Liver (tissue), 9 donors: Measurements from ENCODE around the gene TMEM255A. TPM values are rescaled to one million over a fixed set of nuclear protein-coding genes. Genes with fewer than 3 reads are reported as not detected.

Source experiments
- DNase-seq: peaks from one replicate; pipeline ENCODE4 v3.0.0-alpha.2; 2017; ENCODE audit warnings: low spot score
- H3K27ac ChIP-seq, 2 donors: one replicate each; pipeline ENCODE4 v1.7.0; 2013; ENCODE audit warnings: inconsistent platforms in 2 of 2, low read length in 2 of 2, control low read depth in 1 of 2, low read depth in 1 of 2, mild to moderate bottlenecking in 1 of 2
- H3K27me3 ChIP-seq, 4 donors: one replicate each; pipeline versions ENCODE4 v1.6.1 to v1.7.0; 2013; ENCODE audit warnings: low read length in 3 of 4, inconsistent platforms in 1 of 4, mild to moderate bottlenecking in 1 of 4, moderate library complexity in 1 of 4; ENCODE audit not compliant: control insufficient read depth in 4 of 4, insufficient read depth in 4 of 4
- H3K36me3 ChIP-seq, 4 donors: one replicate each; pipeline versions ENCODE4 v1.6.1 to v1.7.0; 2013; ENCODE audit warnings: low read length in 3 of 4, mild to moderate bottlenecking in 3 of 4, low read depth in 1 of 4, moderate library complexity in 1 of 4; ENCODE audit not compliant: control insufficient read depth in 4 of 4, insufficient read depth in 3 of 4
- H3K4me1 ChIP-seq, 4 donors: one replicate each; pipeline versions ENCODE4 v1.6.1 to v1.7.0; 2013; ENCODE audit warnings: low read length in 3 of 4, mild to moderate bottlenecking in 3 of 4, moderate library complexity in 1 of 4; ENCODE audit not compliant: control insufficient read depth in 4 of 4, insufficient read depth in 4 of 4
- H3K4me3 ChIP-seq, 3 donors: one replicate each; pipeline versions ENCODE4 v1.6.1 to v1.7.0; 2013; ENCODE audit warnings: low read length in 3 of 3, control low read depth in 1 of 3, low read depth in 1 of 3, mild to moderate bottlenecking in 1 of 3
- H3K9ac ChIP-seq, 2 donors: one replicate each; pipeline ENCODE4 v1.7.0; 2013; ENCODE audit warnings: low read length in 2 of 2, mild to moderate bottlenecking in 2 of 2, moderate library complexity in 2 of 2, control low read depth in 1 of 2, low read depth in 1 of 2
- H3K9me3 ChIP-seq, 4 donors: one replicate each; pipeline versions ENCODE4 v1.6.1 to v1.7.0; 2013; ENCODE audit warnings: low read length in 3 of 4; ENCODE audit not compliant: control insufficient read depth in 4 of 4
- EGR1 ChIP-seq, 2 donors: IDR thresholded peaks; 2 replicates each; pipeline ENCODE4 v1.6.1; 2016 to 2018; ENCODE audit warnings: antibody characterized with exemption in 2 of 2, low read depth in 2 of 2
- FOXA1 ChIP-seq: IDR thresholded peaks from 2 replicates; pipeline ENCODE4 v1.6.1; 2016; ENCODE audit warnings: antibody characterized with exemption
- FOXA2 ChIP-seq: IDR thresholded peaks from 2 replicates; pipeline ENCODE4 v1.6.1; 2016; ENCODE audit warnings: antibody characterized with exemption
- GABPA ChIP-seq, 2 donors: IDR thresholded peaks in 1 of 2; conservative IDR thresholded peaks in 1 of 2; 2 replicates each; pipeline ENCODE4 v1.6.1; 2016; ENCODE audit warnings: antibody characterized with exemption in 2 of 2, mild to moderate bottlenecking in 1 of 2, moderate library complexity in 1 of 2
- HNF4A ChIP-seq, 2 donors: conservative IDR thresholded peaks; 2 replicates each; pipeline ENCODE4 v1.6.1; 2016; ENCODE audit warnings: antibody characterized with exemption in 2 of 2, mild to moderate bottlenecking in 2 of 2
- HNF4G ChIP-seq: IDR thresholded peaks from 2 replicates; pipeline ENCODE4 v1.6.1; 2016; ENCODE audit warnings: antibody characterized with exemption
- JUND ChIP-seq, 2 donors: IDR thresholded peaks; 2 replicates each; pipeline ENCODE4 v1.6.1; 2016; ENCODE audit warnings: antibody characterized with exemption in 2 of 2
- NR2F2 ChIP-seq: IDR thresholded peaks from 2 replicates; pipeline ENCODE4 v1.6.1; 2016; ENCODE audit warnings: antibody characterized with exemption
- RAD21 ChIP-seq, 2 donors: IDR thresholded peaks; 2 replicates each; pipeline ENCODE4 v1.6.1; 2016; ENCODE audit warnings: antibody characterized with exemption in 2 of 2, mild to moderate bottlenecking in 2 of 2
- RXRA ChIP-seq, 2 donors: IDR thresholded peaks; 2 replicates each; pipeline ENCODE4 v1.6.1; 2017 to 2018; ENCODE audit warnings: antibody characterized with exemption in 2 of 2, mild to moderate bottlenecking in 1 of 2
- SP1 ChIP-seq: IDR thresholded peaks from 2 replicates; pipeline ENCODE4 v1.6.1; 2018; ENCODE audit warnings: antibody characterized with exemption, mild to moderate bottlenecking
- TAF1 ChIP-seq: conservative IDR thresholded peaks from 2 replicates; pipeline ENCODE4 v1.6.1; 2016; ENCODE audit warnings: antibody characterized with exemption, mild to moderate bottlenecking
- YY1 ChIP-seq: IDR thresholded peaks from 2 replicates; pipeline ENCODE4 v1.6.1; 2016; ENCODE audit warnings: antibody characterized with exemption, mild to moderate bottlenecking
- WGBS: extraction: QIAGEN DNeasy Blood & Tissue Kit; methylation state at CpG from one replicate; pipeline ENCODE4 v1.1.7; 2013; 5-methylcytosine and 5-hydroxymethylcytosine counted together
- polyA plus RNA-seq, 2 donors: library from polyadenylated mRNA; stranded (reverse) in 1 of 2; unstranded in 1 of 2; fragments of 200-250 nt in 1 of 2; fragments of >200 nt in 1 of 2; fragmentation: Nextera tagmentation in 1 of 2; extraction: Ambion mirVana in 1 of 2; gene quantifications; one replicate each; pipeline versions ENCODE4 v1.2.1 to v1.2.3, GENCODE V29; 2013 to 2015
- total RNA-seq, 2 donors: library from RNA; depleted of rRNA; stranded (reverse); fragments of >200 nt; gene quantifications; one replicate each; pipeline ENCODE4 v1.2.3, GENCODE V29; 2014
- TF ChIP-seq, protein P1 (sequence below): IDR thresholded peaks from 2 replicates; pipeline ENCODE4 v1.6.1; 2016; ENCODE audit warnings: antibody characterized with exemption
- TF ChIP-seq, protein P2 (sequence below): IDR thresholded peaks from 2 replicates; pipeline ENCODE4 v1.6.1; 2016; ENCODE audit warnings: antibody characterized with exemption
- TF ChIP-seq, protein P3 (sequence below): IDR thresholded peaks from 2 replicates; pipeline ENCODE4 v1.6.1; 2016; ENCODE audit warnings: antibody characterized with exemption, mild to moderate bottlenecking
- TF ChIP-seq, protein P4 (sequence below): IDR thresholded peaks from 2 replicates; pipeline ENCODE4 v1.6.1; 2016; ENCODE audit warnings: antibody characterized with exemption
- TF ChIP-seq, protein P5 (sequence below): fragments of 150-350 bp; IDR thresholded peaks from 2 replicates; pipeline ENCODE4 v1.5.1; 2017; ENCODE audit warnings: improper control_type of control experiment, low read depth, low read length; ENCODE audit not compliant: missing input control
- donor health status: healthy.
- donor health status: healthy.
- donor health status: healthy.
- donor health status: healthy.
- donor health status: healthy.

The TMEM255A gene
- total and polyA plus RNA-seq, 4 donors, result 0.08 TPM; not detected in 3

DNA sequence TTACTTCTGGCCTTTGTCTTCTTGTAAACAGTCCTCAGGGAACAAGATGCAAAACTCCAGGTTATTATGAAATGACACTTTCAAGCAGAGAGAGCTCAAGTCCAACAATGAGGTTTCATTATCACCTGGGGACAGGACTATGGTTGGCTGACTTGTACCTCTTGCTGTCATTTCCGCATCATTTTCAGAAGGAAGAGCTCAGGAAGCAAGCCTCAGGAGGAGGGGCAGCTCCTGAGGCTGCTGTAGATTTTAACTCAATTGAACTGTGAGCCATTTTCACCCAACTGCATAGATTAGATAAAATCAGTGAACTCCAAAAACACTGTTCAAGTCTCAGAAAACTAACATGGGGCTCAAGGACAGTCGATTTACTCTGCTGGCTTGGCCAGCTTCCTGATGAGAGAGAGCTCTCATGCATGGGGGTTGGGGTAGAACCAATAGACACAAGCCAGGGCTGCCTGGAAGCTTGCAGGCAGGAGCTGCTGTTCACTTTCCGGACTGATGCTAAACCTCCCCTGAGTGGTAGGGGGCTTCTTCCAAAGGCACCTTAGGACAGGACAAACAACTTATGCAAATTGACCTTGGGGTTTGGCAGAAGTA is 23.6 kb downstream of the TMEM255A start:
- TF ChIP-seq EGR1 (IDR thresholded peaks at IDR 0.05; ENCODE audit: low read depth in 2 of 2) (no peak), FOXA1 (no peak), FOXA2 (no peak), YY1 (no peak)
- Histone ChIP-seq H3K27ac (no peak overlapping the region), H3K4me1 (no peaks in the 10 kb centered on the region), H3K27me3 (no peaks in the 10 kb centered on the region), H3K36me3 (no peaks in the 10 kb centered on the region), H3K9me3 (no peaks in the 10 kb centered on the region), H3K9ac (no peak overlapping the region), H3K4me3 (no peak overlapping the region)
- WGBS, result 60% methylated on average over 3 of the region's 3 CpGs
- no peak for DNase-seq

DNA sequence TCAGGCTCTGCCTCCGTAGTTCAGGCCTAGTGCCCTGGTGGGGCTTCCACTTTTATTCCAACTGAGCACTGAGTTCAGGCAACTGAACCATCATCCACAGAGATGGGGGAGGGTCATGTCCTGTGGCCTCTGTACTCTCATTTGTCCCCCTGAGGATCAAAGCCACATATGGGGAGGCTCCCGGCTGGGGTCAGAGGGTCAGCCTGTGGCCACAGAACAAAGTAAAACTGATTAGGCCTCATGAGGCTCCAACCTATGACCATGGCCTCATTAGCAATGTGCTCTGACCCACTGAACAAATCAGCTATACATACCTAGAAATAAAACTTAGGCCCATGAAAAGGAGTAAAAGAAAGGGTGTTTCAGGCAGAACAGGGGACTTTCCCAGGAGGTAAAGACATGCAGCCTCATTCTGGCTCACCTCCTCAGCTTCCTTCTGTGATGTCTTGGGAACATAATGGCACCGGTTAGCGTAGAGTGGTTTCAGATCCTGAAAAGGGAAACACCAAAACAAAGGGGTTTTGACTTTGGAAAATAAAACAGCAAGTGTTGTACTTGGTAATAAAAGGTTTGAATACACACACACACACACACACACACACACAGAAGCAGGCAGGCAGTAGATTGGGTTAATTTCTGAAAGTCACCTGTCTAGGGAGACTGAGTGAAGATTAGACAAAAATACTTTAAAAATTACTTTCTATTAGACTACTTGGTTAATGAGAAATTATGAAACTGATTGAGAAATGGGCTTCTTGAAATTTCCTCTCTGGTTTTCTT is 24.3 kb downstream of the TMEM255A start:
- Histone ChIP-seq H3K4me3 (no peak overlapping the region), H3K27ac (no peak overlapping the region), H3K9ac (no peak overlapping the region), H3K9me3 (no peaks in the 10 kb centered on the region), H3K36me3 (no peaks in the 10 kb centered on the region), H3K4me1 (no peaks in the 10 kb centered on the region), H3K27me3 (no peaks in the 10 kb centered on the region)
- WGBS, result 92% methylated on average over 4 of the region's 4 CpGs
- TF ChIP-seq HNF4A (conservative IDR thresholded peaks at IDR 0.05) (peak in 1 of 2 donors; percentile 11), FOXA2 (no peak)
- no peak for DNase-seq

DNA sequence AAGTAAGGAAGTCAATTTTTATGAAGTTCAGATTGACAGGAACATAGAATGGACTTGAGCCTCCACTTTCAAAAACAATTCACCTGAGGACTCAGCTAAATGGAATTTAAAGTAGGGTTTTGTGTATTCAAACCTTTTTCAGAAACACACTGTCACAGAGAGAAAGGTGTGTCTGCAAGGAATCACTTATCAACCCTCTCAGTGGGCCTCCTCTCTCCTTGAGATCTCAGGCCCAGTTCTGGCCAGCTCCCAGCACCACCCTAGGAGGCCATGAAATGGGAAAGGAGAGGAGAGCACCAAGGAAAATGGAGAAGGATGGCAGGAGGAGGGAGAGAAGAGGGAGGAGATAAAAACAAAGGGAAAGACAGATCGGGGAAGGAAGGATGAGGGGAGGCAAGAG is 28.6 kb downstream of the TMEM255A start:
- Histone ChIP-seq H3K27me3 (no peaks in the 10 kb centered on the region), H3K36me3 (no peaks in the 10 kb centered on the region), H3K4me3 (no peak overlapping the region), H3K4me1 (no peaks in the 10 kb centered on the region), H3K9me3 (no peaks in the 10 kb centered on the region), H3K27ac (no peak overlapping the region), H3K9ac (no peak overlapping the region)
- no peak for DNase-seq
- TF ChIP-seq SP1 (no peak), TAF1 (no peak), JUND (IDR thresholded peaks at IDR 0.05) (no peak), GABPA (IDR thresholded peaks at IDR 0.05 in 1 of 2, conservative IDR thresholded peaks at IDR 0.05 in 1 of 2) (no peak), RAD21 (IDR thresholded peaks at IDR 0.05) (no peak), HNF4A (conservative IDR thresholded peaks at IDR 0.05) (no peak), FOXA2 (no peak), NR2F2 (no peak), EGR1 (IDR thresholded peaks at IDR 0.05; ENCODE audit: low read depth in 2 of 2) (no peak), HNF4G (no peak), YY1 (no peak), FOXA1 (no peak), RXRA (IDR thresholded peaks at IDR 0.05) (no peak)
- TF ChIP-seq, protein P1, sequence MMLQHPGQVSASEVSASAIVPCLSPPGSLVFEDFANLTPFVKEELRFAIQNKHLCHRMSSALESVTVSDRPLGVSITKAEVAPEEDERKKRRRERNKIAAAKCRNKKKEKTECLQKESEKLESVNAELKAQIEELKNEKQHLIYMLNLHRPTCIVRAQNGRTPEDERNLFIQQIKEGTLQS, result no peak
- TF ChIP-seq, protein P2, sequence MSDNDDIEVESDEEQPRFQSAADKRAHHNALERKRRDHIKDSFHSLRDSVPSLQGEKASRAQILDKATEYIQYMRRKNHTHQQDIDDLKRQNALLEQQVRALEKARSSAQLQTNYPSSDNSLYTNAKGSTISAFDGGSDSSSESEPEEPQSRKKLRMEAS, result no peak
- TF ChIP-seq, protein P3, sequence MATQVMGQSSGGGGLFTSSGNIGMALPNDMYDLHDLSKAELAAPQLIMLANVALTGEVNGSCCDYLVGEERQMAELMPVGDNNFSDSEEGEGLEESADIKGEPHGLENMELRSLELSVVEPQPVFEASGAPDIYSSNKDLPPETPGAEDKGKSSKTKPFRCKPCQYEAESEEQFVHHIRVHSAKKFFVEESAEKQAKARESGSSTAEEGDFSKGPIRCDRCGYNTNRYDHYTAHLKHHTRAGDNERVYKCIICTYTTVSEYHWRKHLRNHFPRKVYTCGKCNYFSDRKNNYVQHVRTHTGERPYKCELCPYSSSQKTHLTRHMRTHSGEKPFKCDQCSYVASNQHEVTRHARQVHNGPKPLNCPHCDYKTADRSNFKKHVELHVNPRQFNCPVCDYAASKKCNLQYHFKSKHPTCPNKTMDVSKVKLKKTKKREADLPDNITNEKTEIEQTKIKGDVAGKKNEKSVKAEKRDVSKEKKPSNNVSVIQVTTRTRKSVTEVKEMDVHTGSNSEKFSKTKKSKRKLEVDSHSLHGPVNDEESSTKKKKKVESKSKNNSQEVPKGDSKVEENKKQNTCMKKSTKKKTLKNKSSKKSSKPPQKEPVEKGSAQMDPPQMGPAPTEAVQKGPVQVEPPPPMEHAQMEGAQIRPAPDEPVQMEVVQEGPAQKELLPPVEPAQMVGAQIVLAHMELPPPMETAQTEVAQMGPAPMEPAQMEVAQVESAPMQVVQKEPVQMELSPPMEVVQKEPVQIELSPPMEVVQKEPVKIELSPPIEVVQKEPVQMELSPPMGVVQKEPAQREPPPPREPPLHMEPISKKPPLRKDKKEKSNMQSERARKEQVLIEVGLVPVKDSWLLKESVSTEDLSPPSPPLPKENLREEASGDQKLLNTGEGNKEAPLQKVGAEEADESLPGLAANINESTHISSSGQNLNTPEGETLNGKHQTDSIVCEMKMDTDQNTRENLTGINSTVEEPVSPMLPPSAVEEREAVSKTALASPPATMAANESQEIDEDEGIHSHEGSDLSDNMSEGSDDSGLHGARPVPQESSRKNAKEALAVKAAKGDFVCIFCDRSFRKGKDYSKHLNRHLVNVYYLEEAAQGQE, result no peak
- TF ChIP-seq, protein P4, sequence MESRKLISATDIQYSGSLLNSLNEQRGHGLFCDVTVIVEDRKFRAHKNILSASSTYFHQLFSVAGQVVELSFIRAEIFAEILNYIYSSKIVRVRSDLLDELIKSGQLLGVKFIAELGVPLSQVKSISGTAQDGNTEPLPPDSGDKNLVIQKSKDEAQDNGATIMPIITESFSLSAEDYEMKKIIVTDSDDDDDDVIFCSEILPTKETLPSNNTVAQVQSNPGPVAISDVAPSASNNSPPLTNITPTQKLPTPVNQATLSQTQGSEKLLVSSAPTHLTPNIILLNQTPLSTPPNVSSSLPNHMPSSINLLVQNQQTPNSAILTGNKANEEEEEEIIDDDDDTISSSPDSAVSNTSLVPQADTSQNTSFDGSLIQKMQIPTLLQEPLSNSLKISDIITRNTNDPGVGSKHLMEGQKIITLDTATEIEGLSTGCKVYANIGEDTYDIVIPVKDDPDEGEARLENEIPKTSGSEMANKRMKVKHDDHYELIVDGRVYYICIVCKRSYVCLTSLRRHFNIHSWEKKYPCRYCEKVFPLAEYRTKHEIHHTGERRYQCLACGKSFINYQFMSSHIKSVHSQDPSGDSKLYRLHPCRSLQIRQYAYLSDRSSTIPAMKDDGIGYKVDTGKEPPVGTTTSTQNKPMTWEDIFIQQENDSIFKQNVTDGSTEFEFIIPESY, result no peak
- TF ChIP-seq, protein P5, sequence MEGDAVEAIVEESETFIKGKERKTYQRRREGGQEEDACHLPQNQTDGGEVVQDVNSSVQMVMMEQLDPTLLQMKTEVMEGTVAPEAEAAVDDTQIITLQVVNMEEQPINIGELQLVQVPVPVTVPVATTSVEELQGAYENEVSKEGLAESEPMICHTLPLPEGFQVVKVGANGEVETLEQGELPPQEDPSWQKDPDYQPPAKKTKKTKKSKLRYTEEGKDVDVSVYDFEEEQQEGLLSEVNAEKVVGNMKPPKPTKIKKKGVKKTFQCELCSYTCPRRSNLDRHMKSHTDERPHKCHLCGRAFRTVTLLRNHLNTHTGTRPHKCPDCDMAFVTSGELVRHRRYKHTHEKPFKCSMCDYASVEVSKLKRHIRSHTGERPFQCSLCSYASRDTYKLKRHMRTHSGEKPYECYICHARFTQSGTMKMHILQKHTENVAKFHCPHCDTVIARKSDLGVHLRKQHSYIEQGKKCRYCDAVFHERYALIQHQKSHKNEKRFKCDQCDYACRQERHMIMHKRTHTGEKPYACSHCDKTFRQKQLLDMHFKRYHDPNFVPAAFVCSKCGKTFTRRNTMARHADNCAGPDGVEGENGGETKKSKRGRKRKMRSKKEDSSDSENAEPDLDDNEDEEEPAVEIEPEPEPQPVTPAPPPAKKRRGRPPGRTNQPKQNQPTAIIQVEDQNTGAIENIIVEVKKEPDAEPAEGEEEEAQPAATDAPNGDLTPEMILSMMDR, result no peak
- 96% methylated on average over 1 of the region's 1 CpG for WGBS
